HG03103 (cell line): ENCODE data around the gene MDFIC.
A peak's percentile ranks its signal among the peaks of the same experiment; 100 is the strongest.

Experiments used
- ATAC-seq: cut with Tn5 transposase; IDR thresholded peaks from one replicate; pipeline ENCODE4 v1.9.1; 2021; ENCODE audit warnings: low read depth; ENCODE audit not compliant: unreplicated experiment

MDFIC gene

GRCh38 chr7:114986190-114987180 lies 64.6 kb downstream of the MDFIC start:
- ATAC-seq = no peak

GRCh38 chr7:114988026-114988425 lies 66.1 kb downstream of the MDFIC start:
- no peak for ATAC-seq

GRCh38 chr7:114988755-114989375 lies 67.0 kb downstream of the MDFIC start:
- no peak for ATAC-seq

- no peak for ATAC-seq
Observed at GRCh38 chr7:114989531-114989930, 67.6 kb downstream of the MDFIC start.

- ATAC-seq = no peak
Observed at GRCh38 chr7:114997487-114998404, 75.9 kb downstream of the MDFIC start.

- ATAC-seq = no peak
Observed at GRCh38 chr7:115004121-115004520, 82.2 kb downstream of the MDFIC start.

GRCh38 chr7:115005251-115005650 lies 83.4 kb downstream of the MDFIC start:
- no peak for ATAC-seq

GRCh38 chr7:115005953-115006352 lies 84.1 kb downstream of the MDFIC start:
- ATAC-seq = no peak

- no peak for ATAC-seq
Observed at GRCh38 chr7:115007751-115008150, 85.9 kb downstream of the MDFIC start.

GRCh38 chr7:115008465-115009114 lies 86.7 kb downstream of the MDFIC start:
- ATAC-seq = peak; percentile 36

- peak; percentile 70 for ATAC-seq
Observed at GRCh38 chr7:115009139-115009538, 87.2 kb downstream of the MDFIC start.

GRCh38 chr7:115009736-115010440 lies 88.0 kb downstream of the MDFIC start:
- no peak for ATAC-seq

- ATAC-seq = no peak
Observed at GRCh38 chr7:115010441-115010820, 88.5 kb downstream of the MDFIC start.

- ATAC-seq = no peak
Observed at GRCh38 chr7:115013886-115014285, 92.0 kb downstream of the MDFIC start.

- ATAC-seq = no peak
Observed at GRCh38 chr7:115014794-115015193, 92.9 kb downstream of the MDFIC start.

- no peak for ATAC-seq
Observed at GRCh38 chr7:115015619-115016018, 93.7 kb downstream of the MDFIC start.

GRCh38 chr7:115019882-115020605 lies 98.2 kb downstream of the MDFIC start:
- ATAC-seq = no peak

- no peak for ATAC-seq
Observed at GRCh38 chr7:115023219-115023618, 101.3 kb downstream of the MDFIC start.

- no peak for ATAC-seq
Observed at GRCh38 chr7:115024276-115024675, 102.4 kb downstream of the MDFIC start.
